ENCODE measurements around the gene NME9. TPM values are rescaled to one million over a fixed set of nuclear protein-coding genes. Genes with fewer than 3 reads are reported as not detected.

The NME9 gene
- total RNA-seq, 2 experiments from 2014 or later = not detected

GRCh38 chr3:138329984-138330293 is 288 bp upstream of the NME9 start:
- H3K36me3 Mint-ChIP-seq = no peaks in the 10 kb centered on the region
- H3K4me1 Mint-ChIP-seq = peaks cover 33% of the 10 kb centered on the region
- H3K4me3 Mint-ChIP-seq = peak overlapping the region; percentile 83
- no peaks in the 10 kb centered on the region for H3K9me3 Mint-ChIP-seq
- H3K27me3 Mint-ChIP-seq = no peaks in the 10 kb centered on the region
- H3K27ac Mint-ChIP-seq = peak overlapping the region; percentile 46
- DNase-seq = no peak

GRCh38 chr3:138328341-138328740 is 1.3 kb downstream of the NME9 start:
- DNase-seq = no peak
- H3K27ac Mint-ChIP-seq = no peak overlapping the region
- no peaks in the 10 kb centered on the region for H3K36me3 Mint-ChIP-seq
- no peaks in the 10 kb centered on the region for H3K27me3 Mint-ChIP-seq
- no peaks in the 10 kb centered on the region for H3K9me3 Mint-ChIP-seq
- peak overlapping the region; percentile 48 for H3K4me3 Mint-ChIP-seq
- H3K4me1 Mint-ChIP-seq = peaks cover 40% of the 10 kb centered on the region

GRCh38 chr3:138327831-138328230 is 1.8 kb downstream of the NME9 start:
- Mint-ChIP-seq H3K4me1 (peaks cover 42% of the 10 kb centered on the region), H3K27ac (no peak overlapping the region), H3K27me3 (no peaks in the 10 kb centered on the region), H3K9me3 (no peaks in the 10 kb centered on the region), H3K4me3 (no peak overlapping the region), H3K36me3 (no peaks in the 10 kb centered on the region)
- no peak for DNase-seq

- no peak for DNase-seq
- no peak overlapping the region for H3K4me3 Mint-ChIP-seq
- H3K4me1 Mint-ChIP-seq = peaks cover 46% of the 10 kb centered on the region
- H3K27ac Mint-ChIP-seq = no peak overlapping the region
- no peaks in the 10 kb centered on the region for H3K36me3 Mint-ChIP-seq
- H3K9me3 Mint-ChIP-seq = no peaks in the 10 kb centered on the region
- H3K27me3 Mint-ChIP-seq = no peaks in the 10 kb centered on the region
Measured at GRCh38 chr3:138326866-138327595, 2.6 kb downstream of the NME9 start.

- no peak for DNase-seq
- Mint-ChIP-seq H3K36me3 (no peaks in the 10 kb centered on the region), H3K4me3 (no peak overlapping the region), H3K27ac (no peak overlapping the region), H3K4me1 (peaks cover 41% of the 10 kb centered on the region), H3K9me3 (no peaks in the 10 kb centered on the region), H3K27me3 (no peaks in the 10 kb centered on the region)
Measured at GRCh38 chr3:138325990-138326389, 3.7 kb downstream of the NME9 start.

GRCh38 chr3:138323971-138324370 is 5.7 kb downstream of the NME9 start:
- H3K27ac Mint-ChIP-seq = no peak overlapping the region
- no peaks in the 10 kb centered on the region for H3K36me3 Mint-ChIP-seq
- H3K9me3 Mint-ChIP-seq = no peaks in the 10 kb centered on the region
- H3K4me1 Mint-ChIP-seq = peaks cover 33% of the 10 kb centered on the region
- no peaks in the 10 kb centered on the region for H3K27me3 Mint-ChIP-seq
- H3K4me3 Mint-ChIP-seq = no peak overlapping the region
- DNase-seq = no peak

- Mint-ChIP-seq H3K4me1 (peaks cover 6% of the 10 kb centered on the region), H3K4me3 (no peak overlapping the region), H3K36me3 (no peaks in the 10 kb centered on the region), H3K27me3 (no peaks in the 10 kb centered on the region), H3K9me3 (peaks cover under 1% of the 10 kb centered on the region), H3K27ac (no peak overlapping the region)
- no peak for DNase-seq
Measured at GRCh38 chr3:138317687-138318086, 12.0 kb downstream of the NME9 start.

- no peak for DNase-seq
- Mint-ChIP-seq H3K9me3 (peaks cover 21% of the 10 kb centered on the region), H3K4me3 (no peak overlapping the region), H3K36me3 (peaks cover 21% of the 10 kb centered on the region), H3K27me3 (peaks cover 9% of the 10 kb centered on the region), H3K4me1 (peaks cover 4% of the 10 kb centered on the region), H3K27ac (no peak overlapping the region)
Measured at GRCh38 chr3:138314751-138315150, 14.9 kb downstream of the NME9 start.

- H3K36me3 Mint-ChIP-seq = peaks cover 29% of the 10 kb centered on the region
- no peak for DNase-seq
- peaks cover 33% of the 10 kb centered on the region for H3K9me3 Mint-ChIP-seq
- H3K27me3 Mint-ChIP-seq = peaks cover 9% of the 10 kb centered on the region
- H3K27ac Mint-ChIP-seq = no peak overlapping the region
- no peak overlapping the region for H3K4me3 Mint-ChIP-seq
- H3K4me1 Mint-ChIP-seq = peaks cover 4% of the 10 kb centered on the region
Measured at GRCh38 chr3:138310494-138310893, 19.2 kb downstream of the NME9 start.

GRCh38 chr3:138308783-138309182 is 20.9 kb downstream of the NME9 start:
- no peak overlapping the region for H3K4me3 Mint-ChIP-seq
- peaks cover 29% of the 10 kb centered on the region for H3K36me3 Mint-ChIP-seq
- DNase-seq = no peak
- H3K27me3 Mint-ChIP-seq = peaks cover 9% of the 10 kb centered on the region
- no peak overlapping the region for H3K27ac Mint-ChIP-seq
- H3K4me1 Mint-ChIP-seq = peaks cover 4% of the 10 kb centered on the region
- H3K9me3 Mint-ChIP-seq = peaks cover 33% of the 10 kb centered on the region

GRCh38 chr3:138307899-138308298 is 21.8 kb downstream of the NME9 start:
- H3K4me3 Mint-ChIP-seq = no peak overlapping the region
- H3K36me3 Mint-ChIP-seq = peaks cover 29% of the 10 kb centered on the region
- peaks cover 9% of the 10 kb centered on the region for H3K27me3 Mint-ChIP-seq
- H3K27ac Mint-ChIP-seq = no peak overlapping the region
- peaks cover 33% of the 10 kb centered on the region for H3K9me3 Mint-ChIP-seq
- DNase-seq = no peak
- H3K4me1 Mint-ChIP-seq = peaks cover 4% of the 10 kb centered on the region

- DNase-seq = no peak
- Mint-ChIP-seq H3K36me3 (peaks cover 14% of the 10 kb centered on the region), H3K9me3 (peaks cover 11% of the 10 kb centered on the region), H3K4me3 (no peak overlapping the region), H3K27me3 (no peaks in the 10 kb centered on the region), H3K27ac (no peak overlapping the region), H3K4me1 (no peaks in the 10 kb centered on the region)
Measured at GRCh38 chr3:138303474-138303873, 26.2 kb downstream of the NME9 start.

GRCh38 chr3:138300647-138301046 is 29.0 kb downstream of the NME9 start:
- peaks cover 16% of the 10 kb centered on the region for H3K36me3 Mint-ChIP-seq
- H3K27me3 Mint-ChIP-seq = no peaks in the 10 kb centered on the region
- no peak overlapping the region for H3K4me3 Mint-ChIP-seq
- no peaks in the 10 kb centered on the region for H3K9me3 Mint-ChIP-seq
- DNase-seq = no peak
- H3K4me1 Mint-ChIP-seq = peaks cover 18% of the 10 kb centered on the region
- H3K27ac Mint-ChIP-seq = peak overlapping the region; percentile 8

GRCh38 chr3:138297876-138298275 is 31.8 kb downstream of the NME9 start:
- no peak for DNase-seq
- no peak overlapping the region for H3K4me3 Mint-ChIP-seq
- no peaks in the 10 kb centered on the region for H3K9me3 Mint-ChIP-seq
- peak overlapping the region; percentile 93 for H3K27ac Mint-ChIP-seq
- H3K27me3 Mint-ChIP-seq = no peaks in the 10 kb centered on the region
- H3K36me3 Mint-ChIP-seq = peaks cover 26% of the 10 kb centered on the region
- H3K4me1 Mint-ChIP-seq = peaks cover 22% of the 10 kb centered on the region

GRCh38 chr3:138297059-138297607 is 32.5 kb downstream of the NME9 start:
- Mint-ChIP-seq H3K27ac (peak overlapping the region; percentile 93), H3K9me3 (no peaks in the 10 kb centered on the region), H3K4me3 (peak overlapping the region; percentile 43), H3K27me3 (no peaks in the 10 kb centered on the region), H3K36me3 (peaks cover 29% of the 10 kb centered on the region), H3K4me1 (peaks cover 22% of the 10 kb centered on the region)
- DNase-seq = no peak

GRCh38 chr3:138296639-138297038 is 33.0 kb downstream of the NME9 start:
- Mint-ChIP-seq H3K4me3 (no peak overlapping the region), H3K4me1 (peaks cover 22% of the 10 kb centered on the region), H3K9me3 (no peaks in the 10 kb centered on the region), H3K27me3 (no peaks in the 10 kb centered on the region), H3K36me3 (peaks cover 30% of the 10 kb centered on the region), H3K27ac (peak overlapping the region; percentile 93)
- DNase-seq = peak; percentile 35

Data from activated naive CD8-positive, alpha-beta T cell treated with anti-CD3 and anti-CD28 coated beads for 36 hours (primary cell).